GM18517 (cell line): Measurements from ENCODE around the gene ACSL1.
A peak's percentile ranks its signal among the peaks of the same experiment; 100 is the strongest.
"Not testable (repeated sequence)": the region's sequence is repeated elsewhere in the genome, so short reads cannot be mapped to it uniquely, and the experiment has no call there.

Experiments
- ATAC-seq: cut with Tn5 transposase; IDR thresholded peaks from one replicate; pipeline ENCODE4 v1.9.1; 2021; ENCODE audit warnings: mild to moderate bottlenecking, moderate library complexity; ENCODE audit not compliant: unreplicated experiment

Gene ACSL1

DNA sequence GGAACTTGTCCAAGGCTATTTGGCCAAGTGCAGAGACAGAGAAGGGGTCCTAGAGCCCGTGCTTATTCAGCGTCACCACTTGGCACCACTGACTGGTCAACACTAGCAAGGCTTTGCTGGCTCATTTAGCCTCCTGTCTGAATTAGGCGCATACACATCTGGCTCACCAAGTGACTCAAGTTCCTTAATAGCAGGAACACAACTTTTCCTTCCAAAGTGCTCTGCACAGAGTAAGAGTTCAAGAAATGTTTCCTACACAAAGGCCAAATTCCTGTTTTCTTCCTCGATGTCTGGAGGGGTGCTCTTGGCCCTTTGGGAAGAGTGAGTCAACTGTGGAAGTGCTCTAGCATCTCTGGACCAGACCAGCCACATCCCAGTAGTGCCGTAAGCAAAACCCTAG is 65.1 kb downstream of the ACSL1 start:
- no peak for ATAC-seq

- ATAC-seq: no peak
Observed at GRCh38 chr4:184757810-184758209, 68.0 kb downstream of the ACSL1 start.

- no peak for ATAC-seq
Observed at GRCh38 chr4:184756399-184756798, 69.4 kb downstream of the ACSL1 start.

DNA sequence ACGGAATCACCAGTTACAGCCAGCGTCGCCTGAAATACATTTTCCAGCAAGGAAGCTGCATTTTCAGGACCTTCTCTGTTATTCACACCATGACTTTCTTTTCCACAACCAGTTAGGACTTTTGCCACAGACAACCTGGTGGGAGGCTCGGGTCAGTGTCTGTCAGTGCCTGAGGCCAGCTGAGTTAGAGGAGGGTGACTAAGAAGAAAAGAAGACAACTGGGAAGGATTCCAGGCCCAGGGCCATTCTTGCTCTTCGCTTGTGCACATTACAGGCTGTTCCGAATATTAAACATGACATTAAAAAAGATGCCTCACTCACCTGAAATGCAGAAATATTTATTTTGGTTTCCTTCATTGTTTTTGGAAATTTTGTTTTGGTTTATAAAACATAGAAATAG is 70.5 kb downstream of the ACSL1 start:
- ATAC-seq: no peak

- ATAC-seq: no peak
Observed at GRCh38 chr4:184752496-184753275, 73.1 kb downstream of the ACSL1 start.

GRCh38 chr4:184751585-184751956 is 74.2 kb downstream of the ACSL1 start:
- no peak for ATAC-seq

- no peak for ATAC-seq
Observed at GRCh38 chr4:184750926-184751584, 74.7 kb downstream of the ACSL1 start.

GRCh38 chr4:184748251-184748652 is 77.5 kb downstream of the ACSL1 start:
- ATAC-seq: no peak

DNA sequence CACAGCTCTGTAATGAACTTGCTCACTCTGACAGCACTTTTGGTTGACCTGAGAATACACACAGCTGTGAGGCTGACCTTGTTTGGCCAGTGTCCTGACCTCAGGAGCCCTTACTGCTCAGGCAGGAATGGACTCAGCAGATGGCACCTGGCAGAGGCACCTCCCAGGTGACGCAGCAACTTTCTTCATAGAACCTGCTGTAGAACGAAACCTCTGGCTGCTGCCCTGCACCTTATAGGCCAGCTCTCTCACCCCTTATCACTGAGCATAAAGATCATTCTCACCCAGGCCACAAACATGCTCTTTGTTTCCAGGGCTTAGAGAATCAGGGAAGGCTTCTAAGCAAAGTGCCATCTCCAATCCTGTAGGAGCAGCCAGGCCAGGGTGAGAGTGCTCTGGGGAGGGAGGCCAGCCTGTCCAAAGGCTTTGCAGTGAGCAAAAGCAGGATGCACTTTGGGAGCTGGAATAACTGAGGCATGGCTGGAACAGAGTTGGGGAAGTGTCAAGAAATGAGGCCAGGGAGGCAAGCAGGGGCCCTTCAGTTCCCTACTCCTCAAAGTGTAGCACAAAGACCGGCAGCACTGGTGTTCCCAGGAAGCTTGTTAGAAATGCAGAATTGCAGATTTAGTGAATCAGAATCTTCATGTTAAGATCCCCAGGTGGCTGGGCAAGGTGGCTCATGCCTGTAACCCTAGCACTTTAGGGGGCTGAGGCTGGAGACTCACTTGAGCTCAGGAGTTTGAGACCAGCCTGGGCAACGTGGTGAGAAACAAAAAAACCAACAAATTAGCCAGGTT is 78.5 kb downstream of the ACSL1 start:
- no peak for ATAC-seq

DNA sequence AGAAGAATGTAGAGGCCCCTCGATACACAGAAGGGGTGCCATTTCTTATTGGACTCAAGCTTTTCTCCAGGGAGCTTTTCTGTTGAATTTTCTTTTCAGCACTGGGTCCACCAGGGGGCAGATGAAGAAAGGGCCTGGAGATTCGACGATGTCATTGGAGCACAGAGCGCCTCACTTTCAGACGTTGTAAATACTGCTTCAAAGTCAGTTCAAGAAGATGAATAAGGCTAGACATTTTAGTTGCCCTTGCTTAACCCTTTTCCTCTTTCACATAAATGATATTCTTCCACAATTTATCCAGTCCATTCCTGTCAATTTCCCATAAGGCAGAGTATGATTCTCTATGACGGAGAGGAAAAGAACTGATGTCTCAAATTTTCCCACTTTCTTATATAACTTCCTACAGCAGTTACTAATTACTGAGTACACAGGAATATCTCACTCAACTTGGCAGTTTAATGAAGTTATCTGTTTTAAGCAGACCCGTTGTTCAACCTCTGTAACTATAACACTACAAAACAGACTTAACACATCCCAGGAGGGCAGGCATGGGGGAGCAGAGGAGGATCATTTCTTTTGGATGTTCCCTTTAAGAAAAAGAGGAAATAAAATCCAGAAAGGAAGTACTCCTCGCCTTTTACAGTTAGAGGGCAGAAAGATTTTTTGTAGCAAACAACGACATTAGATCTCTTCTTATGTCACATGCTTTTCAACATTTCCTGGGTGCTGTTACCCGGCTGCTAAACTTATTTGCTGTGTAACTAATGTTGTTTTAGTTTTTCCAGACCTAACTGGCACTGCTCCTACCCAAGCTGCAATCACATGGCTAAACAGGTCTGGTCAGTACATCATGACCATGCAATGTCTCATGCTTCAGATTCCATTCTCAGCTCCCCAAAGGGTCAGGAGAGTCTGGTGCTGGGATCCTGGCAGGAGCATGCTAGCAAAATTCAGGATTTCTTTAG is 79.7 kb downstream of the ACSL1 start:
- peak; percentile 69 for ATAC-seq

DNA sequence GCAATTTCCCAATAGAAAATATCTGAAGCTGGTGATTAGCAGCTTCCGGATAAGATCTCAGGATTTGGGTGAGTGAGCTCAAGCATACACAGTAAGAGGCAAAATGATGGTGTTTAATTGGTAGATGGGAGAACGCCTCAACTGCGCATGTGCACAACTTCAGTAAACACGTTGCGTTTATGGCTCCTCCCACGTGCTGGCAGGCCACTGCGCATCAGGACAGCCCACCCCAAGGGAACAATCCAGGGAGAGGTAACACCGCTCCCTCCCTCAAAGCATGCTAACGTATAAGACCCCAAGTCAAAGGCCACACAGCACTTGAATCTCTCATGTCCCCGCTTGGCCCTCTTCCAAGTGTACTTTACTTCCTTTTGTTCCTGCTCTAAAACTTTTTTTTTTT is 81.5 kb downstream of the ACSL1 start:
- no peak for ATAC-seq

DNA sequence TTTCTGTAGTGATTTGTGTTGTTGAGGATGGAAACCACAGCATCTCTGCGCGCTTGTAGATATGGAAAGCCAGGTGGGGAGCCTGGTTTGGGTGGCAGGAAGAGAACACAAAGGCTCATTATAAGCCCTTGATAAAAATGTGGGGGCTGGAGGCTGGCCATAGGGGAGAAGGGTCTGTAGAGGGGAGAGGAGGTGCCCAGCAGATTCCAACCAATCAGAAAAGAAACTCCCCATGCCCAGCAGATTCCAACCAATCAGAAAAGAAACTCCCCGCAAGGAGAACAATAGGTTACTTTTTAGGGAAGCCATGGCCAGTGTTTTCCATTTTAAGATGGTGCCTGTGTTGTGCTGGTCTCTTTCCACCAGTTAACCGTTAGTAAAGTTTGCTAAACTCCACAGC is 82.1 kb downstream of the ACSL1 start:
- no peak for ATAC-seq

DNA sequence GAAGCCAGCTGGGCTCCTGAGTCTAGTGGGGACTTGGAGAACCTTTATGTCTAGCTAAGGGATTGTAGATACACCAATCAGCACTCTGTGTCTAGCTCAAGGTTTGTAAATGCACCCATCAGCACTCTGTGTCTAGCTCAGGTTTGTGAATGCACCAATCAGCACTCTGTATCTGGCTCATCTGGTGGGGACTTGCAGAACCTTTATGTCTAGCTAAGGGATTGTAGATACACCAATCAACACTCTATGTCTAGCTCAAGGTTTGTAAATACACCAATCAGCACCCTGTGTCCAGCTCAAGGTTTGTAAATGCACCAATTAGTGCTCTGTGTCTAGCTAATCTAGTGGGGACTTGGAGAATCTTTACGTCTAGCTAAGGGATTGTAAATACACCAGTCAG is 84.1 kb downstream of the ACSL1 start:
- ATAC-seq: not testable (repeated sequence)

- ATAC-seq: no peak
Observed at GRCh38 chr4:184740980-184741391, 84.8 kb downstream of the ACSL1 start.

- ATAC-seq: not testable (repeated sequence)
Observed at GRCh38 chr4:184739575-184739974, 86.2 kb downstream of the ACSL1 start.

- no peak for ATAC-seq
Observed at GRCh38 chr4:184734758-184735157, 91.0 kb downstream of the ACSL1 start.

DNA sequence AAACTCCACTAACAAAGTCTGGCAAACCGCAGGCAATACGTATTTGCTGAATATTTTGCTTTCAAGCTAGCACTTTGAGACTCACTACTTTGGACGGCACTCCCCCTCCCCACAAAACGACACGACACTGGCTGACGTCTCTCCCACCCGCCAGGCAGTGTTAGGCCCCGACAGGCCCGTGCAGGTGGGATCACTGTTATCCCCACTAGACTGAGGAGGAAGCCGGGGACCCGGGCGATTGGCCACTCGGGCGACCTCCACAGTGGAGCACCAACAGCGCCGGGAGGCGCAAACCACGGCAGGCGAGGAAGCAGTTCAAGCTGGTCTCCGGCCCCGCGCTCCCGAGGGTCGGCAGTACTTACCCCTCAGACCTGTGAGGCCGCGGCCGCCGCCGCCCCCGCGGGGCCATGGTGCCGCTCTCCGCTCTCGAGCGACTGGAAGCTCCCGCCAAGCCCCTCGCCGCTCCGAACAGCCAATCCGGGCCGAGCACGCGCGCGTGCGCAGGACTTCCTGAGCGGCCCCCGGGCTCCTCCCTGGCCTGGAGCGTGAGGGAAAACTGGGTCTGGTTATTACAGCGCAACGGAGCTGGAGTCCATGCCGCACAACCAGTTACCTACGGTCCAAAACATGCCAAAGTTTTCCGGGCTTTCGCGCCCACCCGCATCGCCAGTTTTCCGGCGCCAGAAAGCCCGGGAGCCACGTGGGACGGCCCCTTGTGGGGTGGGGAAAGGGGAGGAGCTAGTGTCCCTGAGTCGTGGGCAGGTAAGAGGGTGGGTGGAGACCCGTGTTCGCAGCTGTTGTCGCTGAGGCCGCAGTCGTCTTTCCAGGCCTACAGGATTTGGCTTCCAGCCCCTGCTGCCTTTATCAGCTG is 91.9 kb downstream of the ACSL1 start, which contains the start of gene CENPU:
Gene CENPU, minus strand, starts transcription at position 443 of the 871 bp plus-strand sequence. Its CDS starts 34 bp downstream, at position 409.
- ATAC-seq: peak; percentile 95

GRCh38 chr4:184732126-184732525 is 93.6 kb downstream of the ACSL1 start:
- ATAC-seq: no peak

- no peak for ATAC-seq
Observed at GRCh38 chr4:184731056-184731455, 94.7 kb downstream of the ACSL1 start.
